Stimulated activated CD4-positive, alpha-beta T cell treated with anti-CD3 and anti-CD28 coated beads, Interleukin-12 subunit alpha, Interleukin-12 subunit beta, amount 100 ng/mL, for 24 hours (primary cell): ENCODE measurements around the gene KIF22.
"Not testable (repeated sequence)": the region's sequence is repeated elsewhere in the genome, so short reads cannot be mapped to it uniquely, and the experiment has no call there.

Experiments used
- DNase-seq, 2 experiments: peaks; one replicate each; pipeline ENCODE4 v3.0.0-alpha.2; 2020; ENCODE audit warnings: low read depth in 2 of 2

KIF22 gene

GRCh38 chr16:29790183-29790948 lies at the start of gene KIF22:
Gene KIF22, plus strand, starts transcription at chr16:29790751. Its CDS starts 9 bp downstream, at chr16:29790760.
- peak; percentile 99 to 100 for DNase-seq

- DNase-seq, result no peak
Observed at GRCh38 chr16:29742683-29743275, 47.8 kb upstream of the KIF22 start.

GRCh38 chr16:29743475-29743826 lies 47.1 kb upstream of the KIF22 start:
- DNase-seq, result no peak

GRCh38 chr16:29743827-29744531 lies 46.6 kb upstream of the KIF22 start:
- no peak for DNase-seq

- DNase-seq, result no peak
Observed at GRCh38 chr16:29744541-29745101, 45.9 kb upstream of the KIF22 start.

- peak in 1 of 2 experiments; percentile 37 for DNase-seq
Observed at GRCh38 chr16:29745121-29745852, 45.3 kb upstream of the KIF22 start.

- peak; percentile 52 to 82 for DNase-seq
Observed at GRCh38 chr16:29745853-29746345, 44.7 kb upstream of the KIF22 start, which contains the start of gene C16orf54. Gene C16orf54, minus strand, starts transcription at chr16:29745990. Its CDS starts 1,039 bp downstream, at chr16:29744951.

- DNase-seq, result not testable (repeated sequence)
Observed at GRCh38 chr16:29746518-29746917, 44.0 kb upstream of the KIF22 start.

- DNase-seq, result no peak
Observed at GRCh38 chr16:29747947-29748759, 42.4 kb upstream of the KIF22 start.

GRCh38 chr16:29748760-29749149 lies 41.8 kb upstream of the KIF22 start:
- not testable (repeated sequence) for DNase-seq

- no peak for DNase-seq
Observed at GRCh38 chr16:29753516-29753915, 37.0 kb upstream of the KIF22 start.

GRCh38 chr16:29756654-29757053 lies 33.9 kb upstream of the KIF22 start:
- DNase-seq, result no peak

GRCh38 chr16:29757086-29757485 lies 33.5 kb upstream of the KIF22 start:
- not testable (repeated sequence) for DNase-seq

- DNase-seq, result no peak
Observed at GRCh38 chr16:29757950-29758466, 32.5 kb upstream of the KIF22 start.

GRCh38 chr16:29760567-29761279 lies 29.8 kb upstream of the KIF22 start:
- DNase-seq, result no peak

GRCh38 chr16:29761280-29761651 lies 29.3 kb upstream of the KIF22 start:
- not testable (repeated sequence) for DNase-seq

GRCh38 chr16:29761882-29762281 lies 28.7 kb upstream of the KIF22 start:
- no peak for DNase-seq

GRCh38 chr16:29763326-29763725 lies 27.2 kb upstream of the KIF22 start:
- no peak for DNase-seq

- no peak for DNase-seq
Observed at GRCh38 chr16:29765167-29766032, 25.2 kb upstream of the KIF22 start.
